HepG2 (cell line): Measurements from ENCODE around the gene TMEM167B. TPM values are rescaled to one million over a fixed set of nuclear protein-coding genes. Genes with fewer than 3 reads are reported as not detected.
A peak's percentile ranks its signal among the peaks of the same experiment; 100 is the strongest.

ENCODE experiments used
- DRAP1 ChIP-seq: IDR thresholded peaks from 2 replicates; pipeline ENCODE4 v1.6.1; 2016; ENCODE audit warnings: missing genetic modification reagents, missing compliant biosample characterization
- FOXA3 ChIP-seq: IDR thresholded peaks from 2 replicates; pipeline ENCODE4 v1.6.1; 2016; ENCODE audit warnings: missing genetic modification reagents, missing compliant biosample characterization
- HNRNPL ChIP-seq: fragments of 200-400 bp; formaldehyde crosslinking; IDR thresholded peaks from 2 replicates; pipeline ENCODE4 v1.6.1; 2017; ENCODE audit warnings: mild to moderate bottlenecking, low read depth, low read length
- HOXA3 ChIP-seq: sonication (generic); formaldehyde crosslinking; IDR thresholded peaks from 2 replicates; pipeline ENCODE4 v1.5.0; 2020; ENCODE audit warnings: missing genetic modification reagents
- JUNB ChIP-seq: sonication (generic); formaldehyde crosslinking; IDR thresholded peaks from 2 replicates; pipeline ENCODE4 v1.8.0; 2022; ENCODE audit warnings: missing genetic modification reagents, mild to moderate bottlenecking, borderline replicate concordance
- KMT2B ChIP-seq: IDR thresholded peaks from 2 replicates; pipeline ENCODE4 v1.6.1; 2016; ENCODE audit warnings: missing genetic modification reagents, missing compliant biosample characterization
- NFE2L1 ChIP-seq: sonication (generic); formaldehyde crosslinking; IDR thresholded peaks from 2 replicates; pipeline ENCODE4 v1.4.0; 2020; ENCODE audit warnings: missing genetic modification reagents, mild to moderate bottlenecking, borderline replicate concordance
- PRDM15 ChIP-seq: sonication (generic); formaldehyde crosslinking; IDR thresholded peaks from 2 replicates; pipeline ENCODE4 v1.4.0; 2020; ENCODE audit warnings: missing genetic modification reagents
- SKI ChIP-seq: fragments of 450-650 bp; IDR thresholded peaks from one replicate; pipeline ENCODE4 v1.6.1; 2018; ENCODE audit warnings: mild to moderate bottlenecking; ENCODE audit not compliant: partially characterized antibody
- SNRNP70 ChIP-seq: fragments of 200-400 bp; formaldehyde crosslinking; IDR thresholded peaks from 2 replicates; pipeline ENCODE4 v1.6.1; 2017; ENCODE audit warnings: mild to moderate bottlenecking, low read depth, low read length, moderate library complexity
- ZEB1 ChIP-seq: IDR thresholded peaks from 2 replicates; pipeline ENCODE4 v1.6.1; 2012; ENCODE audit warnings: mild to moderate bottlenecking, low read depth, inconsistent platforms; ENCODE audit not compliant: insufficient replicate concordance
- ZFP62 ChIP-seq: sonication (generic); formaldehyde crosslinking; IDR thresholded peaks from 2 replicates; pipeline ENCODE4 v1.4.0; 2020; ENCODE audit warnings: missing genetic modification reagents
- ZMYM4 ChIP-seq: sonication (generic); formaldehyde crosslinking; IDR thresholded peaks from 2 replicates; pipeline ENCODE4 v1.8.1; 2023; ENCODE audit warnings: mild to moderate bottlenecking, missing genetic modification reagents
- ZNF18 ChIP-seq: sonication (generic); formaldehyde crosslinking; IDR thresholded peaks from 2 replicates; pipeline ENCODE4 v1.8.0; 2022; ENCODE audit warnings: mild to moderate bottlenecking, missing genetic modification reagents; ENCODE audit not compliant: insufficient replicate concordance
- ZNF20 ChIP-seq: sonication (generic); formaldehyde crosslinking; IDR thresholded peaks from 2 replicates; pipeline ENCODE4 v1.4.0; 2020; ENCODE audit warnings: mild to moderate bottlenecking, moderate library complexity, missing genetic modification reagents
- ZNF205 ChIP-seq: IDR thresholded peaks from 2 replicates; pipeline ENCODE4 v1.6.1; 2018; ENCODE audit warnings: missing biosample characterization, missing genetic modification reagents
- ZNF333 ChIP-seq: sonication (generic); formaldehyde crosslinking; IDR thresholded peaks from 2 replicates; pipeline ENCODE4 v1.4.0; 2020; ENCODE audit warnings: mild to moderate bottlenecking, missing genetic modification reagents, borderline replicate concordance
- ZNF414 ChIP-seq: sonication (generic); formaldehyde crosslinking; IDR thresholded peaks from 2 replicates; pipeline ENCODE4 v1.5.0; 2020; ENCODE audit warnings: missing genetic modification reagents
- ZNF468 ChIP-seq: sonication (generic); formaldehyde crosslinking; IDR thresholded peaks from 2 replicates; pipeline ENCODE4 v1.8.0; 2022; ENCODE audit warnings: mild to moderate bottlenecking, moderate library complexity, missing genetic modification reagents
- ZNF703 ChIP-seq: sonication (generic); formaldehyde crosslinking; IDR thresholded peaks from 2 replicates; pipeline ENCODE4 v1.5.1; 2020; ENCODE audit warnings: missing genetic modification reagents, mild to moderate bottlenecking, moderate library complexity, borderline replicate concordance
- ZNF724P ChIP-seq: sonication (generic); formaldehyde crosslinking; IDR thresholded peaks from 2 replicates; pipeline ENCODE4 v1.8.0; 2022; ENCODE audit warnings: missing genetic modification reagents, borderline replicate concordance
- polyA plus RNA-seq, 8 experiments: library from polyadenylated mRNA; depleted of rRNA in 3 of 8; stranded (reverse) in 7 of 8; unstranded in 1 of 8; fragments of >200 nt; fragmentation: Illumina TruSeq in 4 of 8; extraction: Trizol in 4 of 8; gene quantifications; 2 replicates each; pipeline versions ENCODE4 v1.2.1 to v1.2.3, GENCODE V29; 2011 to 2016; ENCODE audit warnings: low read depth in 4 of 8, missing spikeins in 1 of 8, mixed read lengths in 1 of 8; ENCODE audit not compliant: insufficient read depth in 1 of 8
- total RNA-seq, 5 experiments: library from RNA; depleted of rRNA; stranded (reverse); fragments of >200 nt; fragmentation: Illumina TruSeq; extraction: Trizol; gene quantifications; 2 replicates each; pipeline ENCODE4 v1.2.3, GENCODE V29; 2016; ENCODE audit warnings: low read depth in 1 of 5
- TF ChIP-seq, protein P1 (sequence below): sonication (generic); formaldehyde crosslinking; IDR thresholded peaks from 2 replicates; pipeline ENCODE4 v1.4.0; 2020; ENCODE audit warnings: missing genetic modification reagents, mild to moderate bottlenecking, borderline replicate concordance

TMEM167B gene
- total and polyA plus RNA-seq, 2 of the 13 experiments (the other 11 are each of a cell fraction or from before 2014, with no cell fraction given) = 9.5 to 22.4 TPM

DNA sequence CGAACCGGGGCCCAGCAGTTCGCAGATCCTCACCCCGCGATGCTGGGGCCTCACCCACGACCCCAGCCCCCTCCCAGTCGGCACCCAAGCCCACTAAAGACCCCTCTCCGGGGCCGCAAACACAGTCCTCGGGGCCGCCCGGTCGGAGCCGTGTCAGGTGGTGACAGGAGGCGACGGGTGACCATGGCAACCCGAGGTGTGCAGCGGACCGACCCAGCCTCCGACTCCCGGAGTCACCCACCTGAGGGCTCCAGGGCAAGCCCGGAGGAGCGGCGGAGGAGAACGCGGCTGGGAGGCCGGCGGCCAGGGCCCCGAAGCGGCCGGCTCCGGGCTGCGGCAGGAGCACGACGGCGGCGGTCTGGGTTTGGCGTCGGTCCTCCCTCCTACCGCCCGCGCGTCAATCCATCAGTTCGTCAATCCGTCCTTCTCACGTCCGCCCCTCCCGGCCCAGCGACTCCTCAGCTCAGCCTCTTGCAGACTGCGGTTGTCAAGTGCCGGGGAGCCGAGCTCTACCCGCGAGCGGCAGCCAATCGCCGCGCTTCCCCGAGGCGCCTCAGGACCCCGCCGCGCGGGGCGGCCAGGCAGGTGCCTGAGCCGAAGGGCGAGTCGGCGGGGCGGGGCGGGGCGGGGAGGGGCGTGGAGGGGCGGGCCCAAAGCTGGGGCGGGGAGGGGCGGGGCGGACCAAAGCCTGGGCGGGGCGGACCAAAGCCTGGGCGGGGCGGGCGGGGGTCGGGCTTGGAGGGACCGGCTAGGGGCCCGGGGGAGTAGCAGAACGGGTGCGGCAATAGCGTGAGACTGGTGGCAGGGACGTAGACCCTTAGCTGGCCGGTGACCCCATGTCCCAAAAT is 48.7 kb upstream of the TMEM167B start, which contains the start of gene WDR47 (continued):
- TF ChIP-seq PRDM15 (CRISPR knock-in tag) = no peak
- TF ChIP-seq ZNF468 (CRISPR knock-in tag) = no peak
- TF ChIP-seq ZNF205 (CRISPR knock-in tag) = 0 out of 2 replicates have a peak, but pooled peaks have one; percentile 21
- TF ChIP-seq ZNF20 = no peak
- no peak for TF ChIP-seq NFE2L1
- no peak for TF ChIP-seq ZNF18 (CRISPR knock-in tag)
- TF ChIP-seq ZNF414 (CRISPR knock-in tag) = peak; percentile 56; the same call in 1 of the 2 replicates
- TF ChIP-seq KMT2B (CRISPR knock-in tag) = peak; percentile 80
- peak; percentile 92 for TF ChIP-seq DRAP1
- no peak for TF ChIP-seq ZEB1
- peak; percentile 51; the same call in 1 of the 2 replicates for TF ChIP-seq HOXA3 (CRISPR knock-in tag)
- no peak for TF ChIP-seq JUNB (CRISPR knock-in tag)
- no peak for TF ChIP-seq SKI
- TF ChIP-seq, protein P1, sequence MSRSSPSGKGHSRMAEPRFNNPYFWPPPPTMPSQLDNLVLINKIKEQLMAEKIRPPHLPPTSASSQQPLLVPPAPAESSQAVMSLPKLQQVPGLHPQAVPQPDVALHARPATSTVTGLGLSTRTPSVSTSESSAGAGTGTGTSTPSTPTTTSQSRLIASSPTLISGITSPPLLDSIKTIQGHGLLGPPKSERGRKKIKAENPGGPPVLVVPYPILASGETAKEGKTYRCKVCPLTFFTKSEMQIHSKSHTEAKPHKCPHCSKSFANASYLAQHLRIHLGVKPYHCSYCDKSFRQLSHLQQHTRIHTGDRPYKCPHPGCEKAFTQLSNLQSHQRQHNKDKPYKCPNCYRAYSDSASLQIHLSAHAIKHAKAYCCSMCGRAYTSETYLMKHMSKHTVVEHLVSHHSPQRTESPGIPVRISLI (CRISPR knock-in tag) = no peak
- TF ChIP-seq FOXA3 (CRISPR knock-in tag) = peak; percentile 26; the same call in 1 of the 2 replicates
- 0 out of 2 replicates have a peak, but pooled peaks have one; percentile 36 for TF ChIP-seq ZNF724P (CRISPR knock-in tag)
- TF ChIP-seq HNRNPL = no peak
- peak; percentile 70; the same call in 1 of the 2 replicates for TF ChIP-seq ZMYM4 (CRISPR knock-in tag)
- no peak for TF ChIP-seq ZFP62 (CRISPR knock-in tag)
- TF ChIP-seq ZNF333 (CRISPR knock-in tag) = no peak
- TF ChIP-seq SNRNP70 = no peak
- 0 out of 2 replicates have a peak, but pooled peaks have one; percentile 5 for TF ChIP-seq ZNF703 (CRISPR knock-in tag)
